RWPE1 (cell line): ENCODE results near the gene SORL1.
"Not testable (repeated sequence)": the region's sequence is repeated elsewhere in the genome, so short reads cannot be mapped to it uniquely, and the experiment has no call there.

Experiments used
- CTCF ChIA-PET: fragments of 350-600 bp; sonication (Branson Sonifier 250); formaldehyde crosslinking; extraction: SDS; loops from one replicate; lab custom pipeline; 2021; lab: Yijun Ruan, JAX
- POLR2A ChIA-PET: fragments of 400-600 bp; formaldehyde crosslinking; extraction: SDS; loops from one replicate; lab custom pipeline; 2020; ENCODE audit warnings: antibody characterized with exemption; ENCODE audit not compliant: low non-redundant PET; lab: Yijun Ruan, JAX
- DNase-seq: peaks from one replicate; pipeline ENCODE4 v3.0.0; 2012; ENCODE audit warnings: low spot score
- H3K27ac ChIP-seq: fragments of 450-650 bp; 2 replicates; pipeline ENCODE4 v1.5.1; 2017
- TF ChIP-seq, protein P1 (sequence below): fragments of 450-650 bp; conservative IDR thresholded peaks from 2 replicates; pipeline ENCODE4 v1.5.1; 2017; ENCODE audit warnings: low read depth, mild to moderate bottlenecking

Gene SORL1

DNA sequence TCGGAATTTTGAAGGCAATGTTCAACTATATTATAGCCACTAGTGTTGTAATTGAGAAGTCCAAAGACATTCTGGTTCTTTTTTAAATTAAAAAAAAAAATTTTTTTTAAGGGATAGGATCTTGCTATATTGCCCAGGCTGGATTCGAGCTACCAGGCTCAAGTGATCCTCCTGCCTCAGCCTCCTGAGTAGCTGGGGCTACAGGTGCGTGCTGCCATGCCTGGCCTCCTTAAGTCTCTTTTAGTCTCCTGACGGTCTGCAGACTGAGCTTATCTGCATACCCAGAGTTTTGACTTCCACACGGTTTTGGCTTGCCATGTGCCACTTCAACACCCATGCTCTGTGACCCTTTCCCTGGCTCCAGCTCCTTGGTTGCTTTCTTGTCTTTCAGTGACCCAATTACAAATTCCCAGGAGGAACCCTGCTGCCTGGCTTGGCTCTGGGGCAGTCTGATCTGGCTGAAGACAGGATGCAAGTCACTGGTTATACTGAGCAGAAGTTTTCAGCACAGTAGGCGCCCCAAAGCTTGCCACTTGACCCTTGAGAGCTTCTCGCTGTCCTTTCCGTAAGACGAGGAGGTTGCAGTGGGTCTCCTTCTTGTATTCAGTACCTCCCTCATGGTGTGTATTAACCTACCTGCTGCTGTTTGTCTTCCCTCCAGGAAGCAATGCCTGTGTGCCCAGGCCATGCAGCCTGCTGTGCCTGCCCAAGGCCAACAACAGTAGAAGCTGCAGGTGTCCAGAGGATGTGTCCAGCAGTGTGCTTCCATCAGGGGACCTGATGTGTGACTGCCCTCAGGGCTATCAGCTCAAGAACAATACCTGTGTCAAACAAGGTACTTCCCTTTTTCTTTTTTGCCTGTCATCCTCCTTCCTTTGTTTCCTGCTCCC lies 114.4 kb downstream of the SORL1 start:
- TF ChIP-seq, protein P1, sequence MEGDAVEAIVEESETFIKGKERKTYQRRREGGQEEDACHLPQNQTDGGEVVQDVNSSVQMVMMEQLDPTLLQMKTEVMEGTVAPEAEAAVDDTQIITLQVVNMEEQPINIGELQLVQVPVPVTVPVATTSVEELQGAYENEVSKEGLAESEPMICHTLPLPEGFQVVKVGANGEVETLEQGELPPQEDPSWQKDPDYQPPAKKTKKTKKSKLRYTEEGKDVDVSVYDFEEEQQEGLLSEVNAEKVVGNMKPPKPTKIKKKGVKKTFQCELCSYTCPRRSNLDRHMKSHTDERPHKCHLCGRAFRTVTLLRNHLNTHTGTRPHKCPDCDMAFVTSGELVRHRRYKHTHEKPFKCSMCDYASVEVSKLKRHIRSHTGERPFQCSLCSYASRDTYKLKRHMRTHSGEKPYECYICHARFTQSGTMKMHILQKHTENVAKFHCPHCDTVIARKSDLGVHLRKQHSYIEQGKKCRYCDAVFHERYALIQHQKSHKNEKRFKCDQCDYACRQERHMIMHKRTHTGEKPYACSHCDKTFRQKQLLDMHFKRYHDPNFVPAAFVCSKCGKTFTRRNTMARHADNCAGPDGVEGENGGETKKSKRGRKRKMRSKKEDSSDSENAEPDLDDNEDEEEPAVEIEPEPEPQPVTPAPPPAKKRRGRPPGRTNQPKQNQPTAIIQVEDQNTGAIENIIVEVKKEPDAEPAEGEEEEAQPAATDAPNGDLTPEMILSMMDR, result no peak
- DNase-seq, result no peak
- CTCF ChIA-PET, result interaction anchor here (0.8 kb wide), 2 partner anchors 18 to 25 kb away, joined by 4 read pairs; no protein-coding TSS in a partner anchor
- no peak overlapping the region for H3K27ac ChIP-seq
- POLR2A ChIA-PET, result interaction anchor here (0.6 kb wide), 1 partner anchor 18 kb away, joined by 7 read pairs; no protein-coding TSS in a partner anchor

DNA sequence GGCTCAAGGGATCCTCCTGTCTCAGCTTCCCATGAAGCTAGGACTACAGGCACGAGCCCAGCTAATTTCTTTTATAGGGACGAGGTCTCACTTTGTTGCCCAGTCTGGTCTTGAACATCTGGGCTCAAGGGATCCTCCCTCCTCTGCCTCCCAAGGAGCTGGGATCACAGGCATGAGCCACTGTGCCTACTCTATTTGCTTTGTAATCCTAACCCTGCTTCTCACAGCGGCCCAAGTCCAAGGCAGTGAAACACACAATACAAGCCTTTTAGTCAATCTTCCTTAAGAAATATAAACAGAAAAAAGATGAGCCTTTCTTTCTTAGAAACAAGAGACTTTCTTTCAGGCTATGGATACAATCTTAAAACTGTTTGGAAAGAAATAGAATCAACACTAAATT lies 115.9 kb downstream of the SORL1 start:
- CTCF ChIA-PET, result no interaction called here
- no peak for DNase-seq
- TF ChIP-seq, protein P1, result no peak

DNA sequence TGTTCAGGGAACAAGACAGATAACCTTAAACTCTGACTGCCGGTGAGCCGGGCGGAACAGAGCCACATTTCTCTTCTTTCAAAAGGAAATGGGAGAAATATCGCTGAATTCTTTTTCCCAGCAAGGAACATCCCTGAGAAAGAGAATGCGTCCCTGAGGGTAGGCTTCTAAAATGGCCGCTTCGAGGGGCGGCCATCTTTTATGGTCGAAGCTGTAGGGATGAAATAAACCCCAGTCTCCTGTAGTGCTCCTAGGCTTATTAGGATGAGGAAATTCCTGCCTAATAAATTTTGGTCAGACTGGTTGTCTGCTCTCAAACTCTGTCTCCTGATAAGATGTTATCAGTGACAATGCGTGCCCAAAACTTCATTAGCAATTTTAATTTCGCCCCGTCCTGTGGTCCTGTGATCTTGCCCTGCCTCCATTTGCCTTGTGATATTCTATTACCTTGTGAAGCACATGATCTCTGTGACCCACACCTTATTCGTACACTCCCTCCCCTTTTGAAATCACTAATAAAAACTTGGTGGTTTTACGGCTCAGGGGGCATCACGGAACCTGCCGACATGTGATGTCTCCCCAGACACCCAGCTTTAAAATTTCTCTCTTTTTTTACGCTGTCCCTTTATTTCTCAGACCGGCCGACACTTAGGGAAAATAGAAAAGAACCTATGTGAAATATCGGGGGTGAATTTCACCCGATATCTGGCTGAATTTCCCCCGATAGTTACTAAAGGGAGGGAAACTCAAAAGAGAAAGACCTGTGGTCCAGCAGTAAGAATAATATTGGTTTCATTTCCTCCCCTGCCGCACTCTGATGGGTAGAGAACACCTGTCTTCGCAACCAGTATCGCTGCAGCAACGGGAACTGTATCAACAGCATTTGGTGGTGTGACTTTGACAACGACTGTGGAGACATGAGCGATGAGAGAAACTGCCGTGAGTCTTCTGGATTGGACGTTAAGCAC lies 117.5 kb downstream of the SORL1 start:
- CTCF ChIA-PET, DNase-seq, H3K27ac ChIP-seq, POLR2A ChIA-PET: not testable (repeated sequence)

More for the DNA sequence above, 115.9 kb downstream of the SORL1 start:
- H3K27ac ChIP-seq, result no peak overlapping the region
- POLR2A ChIA-PET, result no interaction called here

DNA sequence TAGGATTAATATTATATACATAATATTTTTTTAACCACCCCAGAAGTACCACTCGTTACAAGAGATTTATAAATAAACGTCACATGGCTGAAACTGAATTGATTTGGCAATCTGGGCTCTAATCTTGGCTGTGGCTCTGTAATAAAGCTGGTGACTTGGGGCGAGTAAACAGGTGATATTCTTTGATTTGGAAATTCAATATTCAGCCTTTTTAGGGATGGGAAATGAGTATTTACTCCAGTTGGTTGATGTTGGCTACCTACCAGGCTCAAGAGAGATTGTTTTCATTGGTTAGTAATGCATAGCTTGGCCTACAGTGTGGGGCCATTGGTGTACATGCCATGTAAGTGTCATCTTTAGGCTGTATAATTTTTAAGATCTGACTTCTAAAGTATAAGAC lies 118.3 kb downstream of the SORL1 start:
- POLR2A ChIA-PET, result no interaction called here
- CTCF ChIA-PET, result no interaction called here
- no peak overlapping the region for H3K27ac ChIP-seq
- DNase-seq, result no peak
- TF ChIP-seq, protein P1, result no peak

DNA sequence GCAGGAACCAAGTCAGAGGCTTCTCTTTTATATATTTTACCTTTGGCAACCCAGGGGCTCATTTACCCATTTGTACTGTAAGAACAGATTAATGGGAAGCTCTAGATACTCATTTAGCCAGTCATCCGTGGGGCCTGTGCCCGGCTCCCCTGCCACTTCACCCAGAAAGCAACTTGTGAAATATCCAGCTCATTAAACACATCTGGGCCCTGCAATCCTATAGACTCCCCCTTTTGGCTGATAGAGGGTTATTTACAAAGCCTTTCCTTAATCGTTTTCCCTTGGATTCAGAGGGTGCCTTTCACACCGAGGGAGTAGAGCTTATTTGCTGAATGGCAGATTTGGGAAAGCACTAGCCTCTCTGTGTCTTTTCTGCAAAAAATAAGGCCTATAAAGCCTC lies 119.4 kb downstream of the SORL1 start:
- no peak for DNase-seq
- CTCF ChIA-PET, result interaction anchor here (0.6 to 1.6 kb wide), 2 partner anchors 154 to 252 kb away, joined by 4 to 5 read pairs; no protein-coding TSS in a partner anchor
- POLR2A ChIA-PET, result no interaction called here
- H3K27ac ChIP-seq, result no peak overlapping the region
- TF ChIP-seq, protein P1, result no peak

DNA sequence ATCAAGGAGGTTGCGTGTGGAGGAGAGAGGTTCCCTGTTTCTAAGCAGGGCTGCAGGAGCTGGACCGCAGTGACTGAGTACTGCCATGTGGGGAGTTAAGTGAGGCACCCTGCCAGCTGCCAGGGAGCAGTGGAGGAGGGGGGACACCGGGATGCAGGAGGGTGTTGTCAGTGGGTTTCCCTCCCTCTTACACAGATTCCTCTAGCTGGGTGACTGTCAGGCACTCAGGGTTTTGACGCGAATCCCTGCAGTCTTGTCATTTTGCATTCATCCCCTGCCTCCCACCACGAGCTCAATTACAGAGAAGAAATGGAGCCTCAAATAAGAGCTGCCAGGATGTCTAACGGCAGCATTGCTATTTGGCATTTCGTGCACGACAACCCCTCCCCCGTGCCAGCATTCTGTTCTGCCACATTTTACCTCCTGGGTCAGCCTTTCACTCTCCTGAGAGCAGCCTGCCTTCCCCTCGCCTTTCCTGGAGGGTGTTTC lies 120.5 kb downstream of the SORL1 start:
- POLR2A ChIA-PET, result no interaction called here
- H3K27ac ChIP-seq, result no peak overlapping the region
- TF ChIP-seq, protein P1, result no peak
- DNase-seq, result no peak
- CTCF ChIA-PET, result interaction anchor here (1.6 kb wide), 1 partner anchor 253 kb away, joined by 5 read pairs; no protein-coding TSS in a partner anchor
